Prostate gland (tissue), 2 donors: ENCODE data around the gene GABBR2. TPM values are rescaled to one million over a fixed set of nuclear protein-coding genes. Genes with fewer than 3 reads are reported as not detected.

Experiments used
- DNase-seq: peaks from one replicate; pipeline ENCODE4 v3.0.0-alpha.2; 2019; ENCODE audit warnings: low spot score
- H3K27ac ChIP-seq, 2 donors: fragments of 200-600 bp; sonication (generic); 2 replicates each; pipeline ENCODE4 v1.5.1; 2017 to 2019
- H3K27me3 ChIP-seq: fragments of 200-600 bp; sonication (generic); replicated peaks from 2 replicates; pipeline ENCODE4 v1.5.1; 2019; ENCODE audit not compliant: insufficient read depth
- H3K36me3 ChIP-seq, 2 donors: fragments of 200-600 bp; sonication (generic); 1 replicate in 1 of 2; 2 replicates in 1 of 2; pipeline versions ENCODE4 v1.5.1 to v1.8.1; 2017 to 2019
- H3K4me1 ChIP-seq: fragments of 200-600 bp; sonication (generic); replicated peaks from 2 replicates; pipeline ENCODE4 v1.5.1; 2019
- H3K4me3 ChIP-seq, 2 donors: fragments of 200-600 bp; sonication (generic); 2 replicates each; pipeline ENCODE4 v1.5.1; 2017 to 2019
- H3K9me3 ChIP-seq: fragments of 200-600 bp; sonication (generic); 2 replicates; pipeline ENCODE4 v1.5.1; 2017
- POLR2A ChIP-seq: fragments of 450-650 bp; IDR thresholded peaks from one replicate; pipeline ENCODE4 v1.6.1; 2016; ENCODE audit warnings: antibody characterized with exemption, mild to moderate bottlenecking
- POLR2AphosphoS5 ChIP-seq: sonication (generic); formaldehyde crosslinking; IDR thresholded peaks from one replicate; pipeline ENCODE4 v1.6.1; 2017; ENCODE audit warnings: antibody characterized with exemption
- WGBS: methylation state at CpG from one replicate; pipeline ENCODE4 v1.1.5; 2018; 5-methylcytosine and 5-hydroxymethylcytosine counted together
- intact Hi-C: fragments of 100-400 bp; cut with DNase I; formaldehyde crosslinking; loops from one replicate; pipeline ENCODE4 v1.14.2; 2022
- total RNA-seq, 2 donors: library from RNA; depleted of rRNA; stranded (reverse); fragments of >200 nt; gene quantifications; one replicate each; pipeline ENCODE4 v1.1.0, GENCODE V29; 2016
- TF ChIP-seq, protein P1 (sequence below), 4 experiments: fragments of 200-600 bp in 2 of 4; fragments of 450-650 bp in 2 of 4; sonication (generic) in 2 of 4; IDR thresholded peaks; 1 replicate in 3 of 4; 2 replicates in 1 of 4; pipeline ENCODE4 v1.5.1; 2016 to 2019; ENCODE audit warnings: antibody characterized with exemption in 4 of 4, mild to moderate bottlenecking in 2 of 4, moderate library complexity in 2 of 4

GABBR2 gene
- total RNA-seq, 2 donors from 2014 or later, result 0.97 TPM; not detected in 1

GRCh38 chr9:98619788-98620187, 88.9 kb downstream of the GABBR2 start:
- Histone ChIP-seq H3K27me3 (no peaks in the 10 kb centered on the region), H3K4me1 (no peaks in the 10 kb centered on the region)

DNA sequence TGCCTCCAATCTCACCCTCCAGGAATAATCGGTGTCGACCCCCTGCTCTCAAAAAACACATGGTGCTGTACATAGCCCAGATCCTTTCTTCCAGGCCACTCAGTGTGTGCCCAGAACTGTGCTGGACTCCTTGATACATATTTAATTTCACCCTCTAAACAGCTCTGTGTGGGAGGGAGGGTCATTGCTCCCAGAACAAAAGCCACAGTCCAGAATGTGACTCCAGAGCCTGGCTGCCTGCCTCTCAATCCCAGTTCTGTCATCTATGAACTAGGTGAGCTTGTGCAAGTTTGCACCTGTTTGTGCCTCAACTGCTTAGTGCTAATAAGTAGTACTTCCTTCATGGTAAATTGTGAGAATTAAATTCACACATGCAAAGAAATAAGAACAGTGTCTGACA, 93.1 kb downstream of the GABBR2 start:
- Histone ChIP-seq H3K4me1 (no peaks in the 10 kb centered on the region), H3K27me3 (no peaks in the 10 kb centered on the region), H3K4me3 (no peak overlapping the region), H3K36me3 (no peaks in the 10 kb centered on the region), H3K9me3 (no peaks in the 10 kb centered on the region), H3K27ac (no peak overlapping the region)
- TF ChIP-seq, protein P1, sequence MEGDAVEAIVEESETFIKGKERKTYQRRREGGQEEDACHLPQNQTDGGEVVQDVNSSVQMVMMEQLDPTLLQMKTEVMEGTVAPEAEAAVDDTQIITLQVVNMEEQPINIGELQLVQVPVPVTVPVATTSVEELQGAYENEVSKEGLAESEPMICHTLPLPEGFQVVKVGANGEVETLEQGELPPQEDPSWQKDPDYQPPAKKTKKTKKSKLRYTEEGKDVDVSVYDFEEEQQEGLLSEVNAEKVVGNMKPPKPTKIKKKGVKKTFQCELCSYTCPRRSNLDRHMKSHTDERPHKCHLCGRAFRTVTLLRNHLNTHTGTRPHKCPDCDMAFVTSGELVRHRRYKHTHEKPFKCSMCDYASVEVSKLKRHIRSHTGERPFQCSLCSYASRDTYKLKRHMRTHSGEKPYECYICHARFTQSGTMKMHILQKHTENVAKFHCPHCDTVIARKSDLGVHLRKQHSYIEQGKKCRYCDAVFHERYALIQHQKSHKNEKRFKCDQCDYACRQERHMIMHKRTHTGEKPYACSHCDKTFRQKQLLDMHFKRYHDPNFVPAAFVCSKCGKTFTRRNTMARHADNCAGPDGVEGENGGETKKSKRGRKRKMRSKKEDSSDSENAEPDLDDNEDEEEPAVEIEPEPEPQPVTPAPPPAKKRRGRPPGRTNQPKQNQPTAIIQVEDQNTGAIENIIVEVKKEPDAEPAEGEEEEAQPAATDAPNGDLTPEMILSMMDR (IDR thresholded peaks at IDR 0.05), result no peak
- TF ChIP-seq POLR2A (no peak), POLR2AphosphoS5 (no peak)
- intact Hi-C loops, result no loop called here
- WGBS, result 80% methylated on average over 2 of the region's 2 CpGs
- no peak for DNase-seq

More at GRCh38 chr9:98619788-98620187, 88.9 kb downstream of the GABBR2 start:
- Histone ChIP-seq H3K27ac (no peak overlapping the region), H3K4me3 (no peak overlapping the region), H3K9me3 (no peaks in the 10 kb centered on the region), H3K36me3 (no peaks in the 10 kb centered on the region)
- DNase-seq, result no peak
- 65% methylated on average over 3 of the region's 3 CpGs for WGBS
- intact Hi-C loops, result no loop called here
- no peak for TF ChIP-seq POLR2AphosphoS5
- TF ChIP-seq POLR2A, result no peak

GRCh38 chr9:98614941-98615340, 93.8 kb downstream of the GABBR2 start:
- H3K36me3 ChIP-seq, result no peaks in the 10 kb centered on the region
- TF ChIP-seq POLR2A (no peak), POLR2AphosphoS5 (no peak)
- TF ChIP-seq, protein P1 (IDR thresholded peaks at IDR 0.05), result no peak
- H3K27me3 ChIP-seq, result no peaks in the 10 kb centered on the region
- no peaks in the 10 kb centered on the region for H3K4me1 ChIP-seq
- no peak overlapping the region for H3K27ac ChIP-seq
- no peaks in the 10 kb centered on the region for H3K9me3 ChIP-seq
- no peak for DNase-seq
- 82% methylated on average over 2 of the region's 2 CpGs for WGBS
- intact Hi-C loops, result no loop called here
- H3K4me3 ChIP-seq, result no peak overlapping the region

DNA sequence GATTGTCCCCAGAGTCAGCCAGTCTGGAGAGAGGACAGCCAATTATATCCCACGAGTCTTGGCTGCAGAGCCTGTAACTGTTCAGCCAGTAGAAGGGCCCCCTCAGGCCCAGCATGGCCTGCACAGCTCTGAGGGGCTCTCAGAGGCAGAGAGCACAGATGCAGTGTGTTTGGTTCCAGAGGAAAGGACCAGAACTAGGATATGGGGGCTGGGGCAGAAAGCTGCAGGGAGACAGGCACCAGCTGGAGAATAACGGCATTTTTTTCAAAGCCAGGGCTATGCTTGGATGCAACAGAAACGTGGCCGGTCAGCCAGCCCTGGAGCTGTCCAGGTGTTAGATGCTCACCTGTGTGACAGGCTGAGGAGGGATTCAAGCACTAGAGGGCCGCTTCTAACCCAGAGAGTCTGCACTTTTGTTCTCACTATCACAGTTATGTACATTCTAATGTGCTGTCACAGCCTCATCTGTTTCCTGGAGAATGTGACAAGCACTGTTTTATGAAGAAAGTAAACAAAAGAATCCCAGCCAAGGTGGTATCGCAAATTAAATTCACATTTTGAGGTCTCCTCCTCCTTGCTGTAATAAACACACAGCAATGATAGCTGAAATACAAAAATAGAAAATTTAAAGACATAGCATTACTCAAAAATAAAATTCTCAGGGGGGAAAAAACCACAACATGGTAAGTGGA, 96.5 kb downstream of the GABBR2 start:
- no peak overlapping the region for H3K27ac ChIP-seq
- H3K36me3 ChIP-seq, result no peaks in the 10 kb centered on the region
- no peaks in the 10 kb centered on the region for H3K27me3 ChIP-seq
- TF ChIP-seq, protein P1 (IDR thresholded peaks at IDR 0.05), result no peak
- no peak for TF ChIP-seq POLR2AphosphoS5
- TF ChIP-seq POLR2A, result no peak
- no peaks in the 10 kb centered on the region for H3K9me3 ChIP-seq
- no peak for DNase-seq
- intact Hi-C loops, result no loop called here
- no peaks in the 10 kb centered on the region for H3K4me1 ChIP-seq
- WGBS, result 22% methylated on average over 6 of the region's 6 CpGs
- H3K4me3 ChIP-seq, result no peak overlapping the region

DNA sequence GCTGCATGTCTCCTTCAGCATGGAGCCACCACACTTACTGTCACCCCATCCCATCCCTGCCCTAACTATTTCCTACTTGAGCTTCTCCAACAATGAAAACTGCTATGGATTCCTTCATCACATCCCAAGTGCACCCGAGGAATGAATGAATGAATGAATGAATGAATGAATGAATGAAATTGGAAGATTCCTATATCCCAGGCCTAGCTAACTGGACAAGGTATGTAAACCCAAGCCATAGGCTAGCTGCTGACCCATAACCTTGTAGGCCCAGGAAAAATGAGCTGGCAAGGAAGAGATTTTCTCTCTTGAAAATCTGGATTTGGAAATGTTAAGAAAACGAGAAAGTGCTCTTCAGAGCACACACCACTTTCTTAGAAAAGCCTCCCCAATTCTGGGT, 97.4 kb downstream of the GABBR2 start:
- Histone ChIP-seq H3K9me3 (no peaks in the 10 kb centered on the region), H3K4me3 (no peak overlapping the region), H3K27ac (no peak overlapping the region), H3K4me1 (no peaks in the 10 kb centered on the region), H3K27me3 (no peaks in the 10 kb centered on the region), H3K36me3 (no peaks in the 10 kb centered on the region)
- WGBS, result 98% methylated on average over 2 of the region's 2 CpGs
- DNase-seq, result no peak
- no peak for TF ChIP-seq POLR2A
- TF ChIP-seq POLR2AphosphoS5, result no peak
- TF ChIP-seq, protein P1 (IDR thresholded peaks at IDR 0.05), result no peak
- intact Hi-C loops, result no loop called here
